Peyer's patch (tissue), 4 donors: ENCODE data around the gene GPR137B. TPM values are rescaled to one million over a fixed set of nuclear protein-coding genes. Genes with fewer than 3 reads are reported as not detected.
"Not testable (repeated sequence)": the region's sequence is repeated elsewhere in the genome, so short reads cannot be mapped to it uniquely, and the experiment has no call there.

ENCODE experiments used
- DNase-seq, 3 donors: peaks; one replicate each; pipeline ENCODE4 v3.0.0-alpha.2; 2017 to 2019
- H3K27ac ChIP-seq, 4 donors: fragments of 200-600 bp; sonication (generic); one replicate each; pipeline ENCODE4 v1.5.1; 2016 to 2019
- H3K27me3 ChIP-seq, 2 donors: fragments of 200-600 bp; sonication (generic); one replicate each; pipeline ENCODE4 v1.5.1; 2019
- H3K36me3 ChIP-seq, 3 donors: fragments of 200-600 bp; sonication (generic); one replicate each; pipeline ENCODE4 v1.5.1; 2016 to 2019
- H3K4me1 ChIP-seq, 4 donors: fragments of 200-600 bp; sonication (generic); one replicate each; pipeline ENCODE4 v1.5.1; 2016 to 2019
- H3K4me3 ChIP-seq, 4 donors: fragments of 200-600 bp; sonication (generic); 1 replicate in 3 of 4; 2 replicates in 1 of 4; pipeline ENCODE4 v1.5.1; 2016 to 2019; ENCODE audit warnings: mild to moderate bottlenecking in 1 of 4
- H3K9me3 ChIP-seq, 4 donors: fragments of 200-600 bp; sonication (generic); one replicate each; pipeline ENCODE4 v1.5.1; 2016 to 2019; ENCODE audit warnings: mild to moderate bottlenecking in 1 of 4
- POLR2A ChIP-seq, 2 donors: fragments of 450-650 bp; IDR thresholded peaks; one replicate each; pipeline ENCODE4 v1.5.1; 2017; ENCODE audit warnings: antibody characterized with exemption in 2 of 2, mild to moderate bottlenecking in 2 of 2, moderate library complexity in 2 of 2
- total RNA-seq, 4 donors: library from RNA; depleted of rRNA; stranded (reverse); fragments of >200 nt; gene quantifications; one replicate each; pipeline ENCODE4 v1.1.0, GENCODE V29; 2016
- TF ChIP-seq, protein P1 (sequence below), 6 experiments: fragments of 450-650 bp in 4 of 6; fragments of 200-600 bp in 2 of 6; sonication (generic) in 1 of 6; IDR thresholded peaks; one replicate each; pipeline ENCODE4 v1.5.1; 2017 to 2019; ENCODE audit warnings: antibody characterized with exemption in 6 of 6, mild to moderate bottlenecking in 3 of 6, moderate library complexity in 1 of 6

GPR137B gene
- total RNA-seq, 4 donors from 2014 or later: 13.4 to 37.1 (median 23.0) TPM

GRCh38 chr1:236176337-236177336 lies 34.3 kb downstream of the GPR137B start:
- DNase-seq: no peak
- no peak overlapping the region for H3K27ac ChIP-seq

DNA sequence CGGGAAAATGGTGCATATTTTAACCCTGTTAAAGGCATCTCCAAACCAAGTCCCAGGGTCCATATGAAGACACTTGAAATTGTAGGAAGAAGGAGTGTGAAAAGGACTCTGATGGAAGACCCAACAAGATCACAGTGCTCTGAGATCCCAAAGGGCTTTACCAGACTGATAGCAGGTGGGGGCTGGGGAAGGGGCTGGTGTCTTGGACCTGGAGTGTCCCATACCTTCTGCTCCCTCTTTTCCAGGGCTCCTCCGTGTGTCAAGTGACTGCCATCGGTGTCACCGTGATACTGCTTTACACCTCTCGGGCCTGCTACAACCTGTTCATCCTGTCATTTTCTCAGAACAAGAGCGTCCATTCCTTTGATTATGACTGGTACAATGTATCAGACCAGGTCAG lies 37.3 kb downstream of the GPR137B start:
- no peak overlapping the region for H3K27ac ChIP-seq
- H3K4me1 ChIP-seq: no peaks in the 10 kb centered on the region
- no peak for TF ChIP-seq POLR2A (IDR thresholded peaks at IDR 0.05)
- TF ChIP-seq, protein P1, sequence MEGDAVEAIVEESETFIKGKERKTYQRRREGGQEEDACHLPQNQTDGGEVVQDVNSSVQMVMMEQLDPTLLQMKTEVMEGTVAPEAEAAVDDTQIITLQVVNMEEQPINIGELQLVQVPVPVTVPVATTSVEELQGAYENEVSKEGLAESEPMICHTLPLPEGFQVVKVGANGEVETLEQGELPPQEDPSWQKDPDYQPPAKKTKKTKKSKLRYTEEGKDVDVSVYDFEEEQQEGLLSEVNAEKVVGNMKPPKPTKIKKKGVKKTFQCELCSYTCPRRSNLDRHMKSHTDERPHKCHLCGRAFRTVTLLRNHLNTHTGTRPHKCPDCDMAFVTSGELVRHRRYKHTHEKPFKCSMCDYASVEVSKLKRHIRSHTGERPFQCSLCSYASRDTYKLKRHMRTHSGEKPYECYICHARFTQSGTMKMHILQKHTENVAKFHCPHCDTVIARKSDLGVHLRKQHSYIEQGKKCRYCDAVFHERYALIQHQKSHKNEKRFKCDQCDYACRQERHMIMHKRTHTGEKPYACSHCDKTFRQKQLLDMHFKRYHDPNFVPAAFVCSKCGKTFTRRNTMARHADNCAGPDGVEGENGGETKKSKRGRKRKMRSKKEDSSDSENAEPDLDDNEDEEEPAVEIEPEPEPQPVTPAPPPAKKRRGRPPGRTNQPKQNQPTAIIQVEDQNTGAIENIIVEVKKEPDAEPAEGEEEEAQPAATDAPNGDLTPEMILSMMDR (IDR thresholded peaks at IDR 0.05): no peak
- H3K9me3 ChIP-seq: no peaks in the 10 kb centered on the region
- H3K27me3 ChIP-seq: no peaks in the 10 kb centered on the region
- H3K4me3 ChIP-seq: no peak overlapping the region
- no peak for DNase-seq
- H3K36me3 ChIP-seq: peaks cover 0 to 20% (median 0%) of the 10 kb centered on the region in 3 donors

More at GRCh38 chr1:236176337-236177336, 34.3 kb downstream of the GPR137B start:
- Histone ChIP-seq H3K4me1 (no peaks in the 10 kb centered on the region), H3K36me3 (peaks cover 0 to 18% (median 0%) of the 10 kb centered on the region in 3 donors), H3K27me3 (no peaks in the 10 kb centered on the region), H3K4me3 (no peak overlapping the region), H3K9me3 (no peaks in the 10 kb centered on the region)
- TF ChIP-seq, protein P1 (IDR thresholded peaks at IDR 0.05): no peak
- TF ChIP-seq POLR2A (IDR thresholded peaks at IDR 0.05): no peak

GRCh38 chr1:236181059-236181458 lies 38.7 kb downstream of the GPR137B start:
- H3K9me3 ChIP-seq: no peaks in the 10 kb centered on the region
- no peak overlapping the region for H3K4me3 ChIP-seq
- H3K27ac ChIP-seq: no peak overlapping the region
- TF ChIP-seq POLR2A (IDR thresholded peaks at IDR 0.05): no peak
- TF ChIP-seq, protein P1 (IDR thresholded peaks at IDR 0.05): no peak
- peaks cover 0 to 29% (median 0%) of the 10 kb centered on the region in 3 donors for H3K36me3 ChIP-seq
- no peaks in the 10 kb centered on the region for H3K27me3 ChIP-seq
- DNase-seq: no peak
- no peaks in the 10 kb centered on the region for H3K4me1 ChIP-seq

- TF ChIP-seq POLR2A (IDR thresholded peaks at IDR 0.05): no peak
- TF ChIP-seq, protein P1 (IDR thresholded peaks at IDR 0.05): no peak
- H3K9me3 ChIP-seq: no peaks in the 10 kb centered on the region
- no peaks in the 10 kb centered on the region for H3K27me3 ChIP-seq
Measured at GRCh38 chr1:236185687-236186086, 43.3 kb downstream of the GPR137B start.

DNA sequence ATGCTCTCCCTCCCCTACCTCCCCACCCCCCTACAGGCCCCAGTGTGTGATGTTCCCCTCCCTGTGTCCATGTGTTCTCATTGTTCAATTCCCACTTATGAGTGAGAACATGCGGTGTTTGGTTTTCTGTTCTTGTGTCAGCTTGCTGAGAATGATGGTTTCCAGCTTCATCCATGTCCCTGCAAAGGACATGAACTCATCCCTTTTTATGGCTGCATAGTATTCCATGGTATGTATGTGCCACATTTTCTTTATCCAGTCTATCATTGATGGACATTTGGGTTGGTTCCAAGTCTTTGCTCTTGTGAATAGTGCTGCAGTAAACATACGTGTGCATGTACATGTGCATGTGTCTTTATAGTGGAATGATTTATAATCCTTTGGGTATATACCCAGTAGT lies 44.1 kb downstream of the GPR137B start:
- H3K4me1 ChIP-seq, H3K4me3 ChIP-seq, H3K27me3 ChIP-seq, H3K9me3 ChIP-seq, DNase-seq, H3K27ac ChIP-seq: not testable (repeated sequence)
- H3K36me3 ChIP-seq: peaks cover 0 to 15% (median 0%) of the 10 kb centered on the region in 3 donors

More at GRCh38 chr1:236185687-236186086, 43.3 kb downstream of the GPR137B start:
- H3K27ac ChIP-seq: no peak overlapping the region
- H3K4me1 ChIP-seq: no peaks in the 10 kb centered on the region
- H3K4me3 ChIP-seq: no peak overlapping the region
- H3K36me3 ChIP-seq: peaks cover 0 to 18% (median 0%) of the 10 kb centered on the region in 3 donors
- DNase-seq: no peak

GRCh38 chr1:236188084-236188483 lies 45.7 kb downstream of the GPR137B start:
- H3K4me3 ChIP-seq, DNase-seq, H3K9me3 ChIP-seq, H3K4me1 ChIP-seq, H3K27me3 ChIP-seq, H3K27ac ChIP-seq: not testable (repeated sequence)
- peaks cover 0 to 23% (median 0%) of the 10 kb centered on the region in 3 donors for H3K36me3 ChIP-seq
